IMR-90 (cell line): ENCODE results near the gene HACD2. TPM values are rescaled to one million over a fixed set of nuclear protein-coding genes. Genes with fewer than 3 reads are reported as not detected.

Experiments
- polyA plus RNA-seq, 3 experiments: library from polyadenylated mRNA; depleted of rRNA; stranded (reverse); fragments of >200 nt; gene quantifications; 2 replicates each; pipeline ENCODE4 v1.2.3, GENCODE V29; 2012; ENCODE audit warnings: low replicate concordance in 1 of 3
- total RNA-seq: library from RNA; depleted of rRNA; stranded (reverse); fragments of >200 nt; gene quantifications from 2 replicates; pipeline ENCODE4 v1.2.3, GENCODE V29; 2012; rRNA removed

HACD2 gene
- total and polyA plus RNA-seq, 2 of the 4 experiments (the other 2 are of a cell fraction) = 21.5 to 22.6 TPM

Other genes with a start within 250 kb of the HACD2 start
- gene ADCY5, start 136.0 kb downstream of the HACD2 start, total RNA-seq = 0.18 and 0.56 TPM in 2 replicates
- 0.14 and 0.53 TPM in 2 replicates for gene ADCY5, start 136.0 kb downstream of the HACD2 start, polyA plus RNA-seq (2012; rRNA removed)